VCaP (cell line): ENCODE data around the gene PNLIPRP1.

Experiments used
- H3K27ac ChIP-seq: fragments of 450-650 bp; 2 replicates; pipeline ENCODE4 v1.5.1; 2017
- TF ChIP-seq, protein P1 (sequence below): fragments of 450-650 bp; conservative IDR thresholded peaks from 2 replicates; pipeline ENCODE4 v1.5.1; 2017; ENCODE audit warnings: mild to moderate bottlenecking, moderate library complexity

Gene PNLIPRP1

DNA sequence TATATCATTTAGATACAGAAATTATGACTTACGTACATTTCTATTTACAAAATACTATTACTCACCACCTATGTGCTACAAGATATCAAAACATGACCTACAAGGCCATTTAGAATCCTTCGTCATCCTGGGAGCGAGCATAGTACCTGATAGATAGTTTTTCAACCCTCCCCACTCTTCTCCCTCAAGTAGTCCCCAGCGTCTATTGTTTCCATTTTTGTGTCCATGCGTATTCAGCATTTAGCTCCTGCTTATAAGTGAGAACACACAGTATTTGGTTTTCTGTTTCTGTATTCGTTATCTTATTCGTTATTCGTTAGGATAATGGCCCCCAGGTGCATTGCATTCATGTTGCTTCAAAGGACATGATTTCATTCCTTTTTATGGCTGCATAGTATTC lies 58.1 kb downstream of the PNLIPRP1 start:
- TF ChIP-seq, protein P1, sequence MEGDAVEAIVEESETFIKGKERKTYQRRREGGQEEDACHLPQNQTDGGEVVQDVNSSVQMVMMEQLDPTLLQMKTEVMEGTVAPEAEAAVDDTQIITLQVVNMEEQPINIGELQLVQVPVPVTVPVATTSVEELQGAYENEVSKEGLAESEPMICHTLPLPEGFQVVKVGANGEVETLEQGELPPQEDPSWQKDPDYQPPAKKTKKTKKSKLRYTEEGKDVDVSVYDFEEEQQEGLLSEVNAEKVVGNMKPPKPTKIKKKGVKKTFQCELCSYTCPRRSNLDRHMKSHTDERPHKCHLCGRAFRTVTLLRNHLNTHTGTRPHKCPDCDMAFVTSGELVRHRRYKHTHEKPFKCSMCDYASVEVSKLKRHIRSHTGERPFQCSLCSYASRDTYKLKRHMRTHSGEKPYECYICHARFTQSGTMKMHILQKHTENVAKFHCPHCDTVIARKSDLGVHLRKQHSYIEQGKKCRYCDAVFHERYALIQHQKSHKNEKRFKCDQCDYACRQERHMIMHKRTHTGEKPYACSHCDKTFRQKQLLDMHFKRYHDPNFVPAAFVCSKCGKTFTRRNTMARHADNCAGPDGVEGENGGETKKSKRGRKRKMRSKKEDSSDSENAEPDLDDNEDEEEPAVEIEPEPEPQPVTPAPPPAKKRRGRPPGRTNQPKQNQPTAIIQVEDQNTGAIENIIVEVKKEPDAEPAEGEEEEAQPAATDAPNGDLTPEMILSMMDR: no peak
- H3K27ac ChIP-seq: no peak overlapping the region

- TF ChIP-seq, protein P1: no peak
- no peak overlapping the region for H3K27ac ChIP-seq
These were observed 63.1 kb downstream of the PNLIPRP1 start for GRCh38 chr10:116653885-116654284.

DNA sequence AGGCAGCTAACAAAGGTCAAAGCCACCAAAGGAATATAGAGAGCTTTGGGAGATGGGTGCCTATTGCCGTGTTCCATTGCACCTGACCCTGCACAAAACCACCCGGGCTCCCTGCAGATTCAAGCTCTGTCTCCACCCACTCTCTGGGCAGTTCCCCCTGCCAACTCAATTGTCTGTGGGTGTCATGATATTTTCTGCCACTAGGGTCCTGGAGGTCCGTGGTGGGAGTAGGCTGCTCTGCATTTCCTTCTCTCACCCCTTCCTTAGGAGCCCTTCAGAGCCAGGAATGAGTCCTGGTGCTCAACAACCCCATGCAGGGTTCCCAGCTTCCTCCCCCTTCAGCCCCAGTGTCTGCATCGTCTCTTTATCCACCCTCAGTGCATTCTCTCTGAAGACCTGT lies 64.1 kb downstream of the PNLIPRP1 start:
- TF ChIP-seq, protein P1: no peak

DNA sequence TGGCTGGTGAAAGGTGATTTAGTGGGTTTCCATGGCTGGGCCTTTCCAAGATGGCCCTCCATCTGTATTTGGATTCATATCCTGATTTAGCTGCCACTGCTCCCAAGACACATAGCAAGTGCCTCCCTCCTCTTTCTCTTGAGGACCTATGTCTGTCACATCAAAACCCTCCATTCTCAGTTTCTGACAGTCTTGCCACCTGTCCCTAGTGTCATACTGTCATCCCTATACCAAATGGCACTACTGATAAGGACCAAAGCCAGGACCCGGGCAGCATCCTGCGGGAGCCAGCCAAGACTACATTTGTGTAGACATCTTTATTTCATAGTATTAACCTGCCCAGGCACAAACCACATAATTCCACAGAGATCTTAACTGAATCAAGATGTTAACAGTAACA lies 64.8 kb downstream of the PNLIPRP1 start:
- TF ChIP-seq, protein P1: no peak
- no peak overlapping the region for H3K27ac ChIP-seq

More for the DNA sequence above, 64.1 kb downstream of the PNLIPRP1 start:
- no peak overlapping the region for H3K27ac ChIP-seq

- TF ChIP-seq, protein P1: no peak
- no peak overlapping the region for H3K27ac ChIP-seq
These were observed 65.3 kb downstream of the PNLIPRP1 start for GRCh38 chr10:116656044-116656443.

DNA sequence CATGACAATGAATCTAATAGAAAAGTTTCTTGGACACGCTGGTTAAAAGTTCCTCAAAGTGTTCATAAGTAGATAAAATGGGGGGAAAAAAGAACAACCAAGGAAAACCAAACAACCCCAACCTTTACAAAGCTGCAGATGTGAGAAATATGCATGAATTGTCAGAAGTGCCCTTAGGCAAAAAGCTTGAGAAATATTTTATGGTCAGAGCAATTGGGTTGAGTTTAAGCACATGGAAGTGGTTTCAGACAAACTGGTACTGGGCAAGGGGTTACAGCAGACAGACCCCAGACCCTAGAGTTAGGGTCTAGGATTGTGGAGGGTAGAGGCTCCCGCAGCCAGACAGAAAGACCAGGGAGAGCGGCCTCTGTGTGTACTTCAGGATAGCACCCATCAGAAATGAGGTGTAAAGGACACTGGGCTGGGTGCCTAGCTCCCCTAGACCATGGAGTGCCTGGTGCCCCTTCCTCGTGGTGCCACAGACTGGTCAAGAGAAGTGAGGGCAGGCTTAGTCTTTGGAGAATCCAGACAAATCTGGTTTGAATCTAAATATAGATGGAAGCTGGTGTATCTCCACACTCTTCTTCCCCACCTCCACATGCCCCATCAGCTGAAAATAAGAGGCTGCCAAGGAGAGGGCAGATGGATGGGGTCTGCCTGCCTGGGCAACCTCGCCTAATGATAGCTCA lies 67.2 kb downstream of the PNLIPRP1 start:
- TF ChIP-seq, protein P1: no peak
- H3K27ac ChIP-seq: no peak overlapping the region
